GM19035 (cell line): ENCODE measurements around the gene HPSE2.
"Not testable (repeated sequence)": the region's sequence is repeated elsewhere in the genome, so short reads cannot be mapped to it uniquely, and the experiment has no call there.

Experiments used
- ATAC-seq: cut with Tn5 transposase; IDR thresholded peaks from one replicate; pipeline ENCODE4 v1.9.1; 2021; ENCODE audit not compliant: unreplicated experiment

Gene HPSE2

DNA sequence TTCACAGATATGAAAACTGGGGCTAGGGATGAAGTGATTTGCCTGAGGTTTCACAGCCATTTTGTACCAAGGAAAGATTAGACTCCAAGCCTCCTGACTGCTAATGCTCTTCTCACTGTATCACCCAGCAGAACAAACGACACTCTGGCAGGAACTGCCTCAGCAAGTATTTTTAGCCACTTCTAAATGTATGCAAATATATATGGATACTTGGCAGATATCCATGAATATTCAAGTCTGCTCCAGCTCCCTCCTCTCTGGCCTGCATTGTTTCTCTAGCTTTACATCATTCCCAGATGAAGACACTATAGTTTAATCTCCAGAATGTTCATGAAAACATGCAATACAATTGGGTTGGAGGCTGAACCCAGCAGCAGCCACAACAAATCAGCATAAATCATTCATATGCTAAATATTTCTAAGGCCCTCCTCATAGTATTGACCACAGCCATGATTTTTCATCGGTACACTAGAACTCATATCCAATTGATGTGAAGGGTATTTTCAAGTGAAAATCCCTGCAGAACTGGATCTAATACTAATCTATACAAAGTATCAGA lies 65.5 kb downstream of the HPSE2 start:
- ATAC-seq = no peak

DNA sequence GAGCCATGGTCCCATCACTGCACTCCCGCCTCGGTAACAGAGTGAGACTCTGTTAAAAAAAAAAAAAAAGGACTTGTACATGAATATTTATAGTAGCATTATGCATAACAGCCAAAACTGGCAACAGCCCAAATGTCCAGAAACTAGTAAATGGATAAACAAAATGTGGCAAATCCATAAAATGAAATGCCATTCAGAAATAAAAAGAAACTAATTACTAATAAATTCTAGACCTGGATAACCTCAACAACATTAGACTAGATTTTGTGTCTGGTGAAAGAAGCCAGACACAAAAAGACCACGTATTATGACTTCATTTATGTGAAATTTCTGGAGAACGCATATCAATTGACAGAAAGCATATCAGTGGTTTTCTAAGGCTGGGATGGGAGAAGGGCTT lies 74.5 kb downstream of the HPSE2 start:
- ATAC-seq = no peak

DNA sequence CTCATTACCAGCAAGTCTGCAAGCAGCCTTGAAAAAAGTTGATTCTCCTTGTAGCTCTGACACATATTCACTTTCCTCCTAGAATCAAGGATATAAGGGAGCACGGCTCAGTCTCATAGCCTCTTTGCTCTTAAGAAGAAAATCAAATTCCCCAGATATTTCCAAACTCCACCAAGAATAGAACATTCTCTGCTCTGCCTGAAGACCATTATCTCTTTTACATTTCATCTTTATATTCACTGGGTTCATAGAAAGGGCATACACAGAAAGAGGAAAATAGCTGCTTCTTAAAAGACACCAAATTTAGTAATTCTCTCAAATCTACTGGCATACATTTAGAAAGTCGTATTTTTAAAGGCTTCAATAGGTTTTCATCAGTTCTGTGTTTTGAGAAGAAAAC lies 92.0 kb downstream of the HPSE2 start:
- no peak for ATAC-seq

GRCh38 chr10:99143011-99143410 lies 92.6 kb downstream of the HPSE2 start:
- ATAC-seq = no peak

- not testable (repeated sequence) for ATAC-seq
Measured at GRCh38 chr10:99132897-99133296, 102.8 kb downstream of the HPSE2 start.

- no peak for ATAC-seq
Measured at GRCh38 chr10:99125879-99126278, 109.8 kb downstream of the HPSE2 start.

- ATAC-seq = no peak
Measured at GRCh38 chr10:99124376-99124775, 111.3 kb downstream of the HPSE2 start.

DNA sequence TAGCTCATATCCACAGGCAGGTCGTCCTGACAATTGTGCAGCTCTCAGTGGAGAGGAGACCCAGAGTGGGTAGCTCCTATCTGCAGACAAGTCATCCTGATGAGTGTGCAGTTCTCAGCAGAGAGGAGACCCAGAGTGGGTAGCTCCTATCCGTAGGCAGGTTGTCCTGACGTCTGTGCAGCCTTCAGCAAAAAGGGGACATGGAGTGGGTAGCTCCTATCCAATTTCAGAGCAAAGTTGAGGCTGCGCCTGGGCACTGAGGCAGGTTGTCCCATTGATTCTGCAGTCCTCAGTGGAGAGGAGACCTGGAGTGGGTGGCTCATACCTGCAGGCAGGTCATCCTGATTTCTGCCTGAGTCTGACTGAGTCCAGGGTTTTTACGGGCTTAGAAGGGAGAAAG lies 111.8 kb downstream of the HPSE2 start:
- no peak for ATAC-seq

- ATAC-seq = no peak
Measured at GRCh38 chr10:99123336-99123735, 112.3 kb downstream of the HPSE2 start.

DNA sequence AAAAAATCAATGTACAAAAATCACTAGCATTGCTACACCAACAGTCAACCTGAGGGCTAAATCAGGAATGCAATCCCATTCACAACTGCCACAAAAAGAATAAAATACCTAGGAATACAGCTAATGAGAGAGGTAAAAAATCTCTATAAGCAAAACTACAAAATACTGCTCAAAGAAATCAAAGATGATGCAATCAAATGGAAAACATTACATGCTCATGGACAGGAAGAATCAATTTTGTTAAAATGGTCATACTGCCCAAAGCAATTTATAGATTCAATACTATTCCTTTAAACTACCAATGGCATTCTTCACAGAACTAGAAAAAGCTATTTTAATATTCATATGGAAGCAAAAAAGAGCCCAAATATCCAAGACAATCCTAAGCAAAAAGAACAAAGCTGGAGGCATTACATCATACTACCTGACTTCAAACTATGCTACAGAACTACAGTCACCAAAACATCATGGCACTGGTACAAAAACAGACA lies 116.3 kb downstream of the HPSE2 start:
- ATAC-seq = no peak

GRCh38 chr10:99115703-99116102 lies 119.9 kb downstream of the HPSE2 start:
- no peak for ATAC-seq

DNA sequence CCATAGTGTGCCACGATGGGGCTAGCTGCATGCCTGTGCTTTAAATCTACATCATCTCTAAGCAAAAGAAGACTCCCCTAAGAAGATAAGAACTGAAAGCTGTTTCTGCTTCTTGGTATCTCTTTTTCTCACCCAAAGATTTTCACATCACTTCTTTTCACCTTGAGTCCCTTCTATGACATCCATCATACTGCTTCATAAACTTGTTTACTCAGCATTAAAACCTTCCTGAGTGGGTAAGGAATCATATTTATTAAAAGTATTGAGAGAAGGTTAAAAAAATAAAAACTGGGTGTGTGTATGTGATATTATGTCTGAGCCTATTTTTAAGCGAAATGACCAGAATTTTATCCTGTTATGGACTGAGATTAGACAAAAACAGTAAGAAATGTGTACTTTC lies 150.3 kb downstream of the HPSE2 start:
- no peak for ATAC-seq

DNA sequence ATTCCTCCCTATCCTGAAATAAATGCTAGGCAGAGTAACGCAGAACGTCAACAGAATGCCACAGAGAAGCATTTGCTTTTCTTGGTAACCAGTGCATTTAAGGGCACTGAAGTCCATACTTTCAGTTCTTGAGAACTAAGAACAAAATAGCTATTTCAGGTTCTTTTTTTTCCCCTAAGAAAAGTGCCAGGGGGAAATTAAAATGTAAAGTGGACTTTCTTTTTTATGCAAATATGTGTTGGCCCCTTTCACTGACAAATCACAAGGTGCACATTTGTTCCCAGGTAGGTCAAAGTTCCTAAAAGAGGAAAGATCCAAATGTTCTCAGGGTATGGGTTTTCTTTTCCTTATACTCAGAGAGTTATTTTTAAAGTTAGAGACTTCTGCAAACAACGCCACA lies 151.5 kb downstream of the HPSE2 start:
- no peak for ATAC-seq

GRCh38 chr10:99080275-99080945 lies 155.2 kb downstream of the HPSE2 start:
- ATAC-seq = no peak

DNA sequence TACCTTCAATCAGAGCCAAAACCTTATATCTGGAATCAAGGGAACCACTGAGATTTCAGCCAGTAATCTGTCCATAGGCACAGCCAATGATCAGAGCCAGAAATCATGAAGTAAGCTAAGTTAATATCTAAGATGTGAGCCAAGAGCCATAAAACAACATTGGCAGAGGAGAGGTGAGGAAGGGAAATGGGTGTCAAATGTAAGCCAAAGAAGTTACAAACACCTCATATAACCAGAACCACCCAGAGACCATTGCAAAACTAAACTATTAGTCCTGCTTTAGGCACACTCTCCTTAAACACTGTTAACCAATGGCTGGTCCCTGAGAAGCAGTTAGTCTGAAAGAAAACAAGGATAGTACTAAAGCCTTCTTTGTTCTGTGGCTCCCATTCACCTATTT lies 173.1 kb downstream of the HPSE2 start:
- no peak for ATAC-seq

GRCh38 chr10:99058762-99059161 lies 176.9 kb downstream of the HPSE2 start:
- no peak for ATAC-seq

GRCh38 chr10:99057936-99058690 lies 177.5 kb downstream of the HPSE2 start:
- ATAC-seq = no peak

DNA sequence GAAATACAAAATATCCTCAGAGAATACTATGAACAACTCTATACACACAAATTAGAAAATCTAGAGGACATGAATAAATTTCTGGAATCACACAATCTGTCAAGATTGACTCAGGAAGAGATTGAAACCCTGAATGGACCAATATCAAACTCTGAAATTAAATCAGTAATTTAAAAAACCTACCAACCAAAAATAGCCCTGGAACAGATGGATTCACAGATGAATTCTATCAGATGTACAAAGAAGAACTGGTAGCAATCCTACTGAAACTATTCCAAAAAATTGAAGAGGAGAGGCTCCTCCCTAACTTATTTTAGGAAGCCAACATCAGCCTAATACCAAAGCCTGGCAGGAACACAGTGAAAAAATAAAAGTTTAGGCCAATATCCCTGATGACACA lies 190.0 kb downstream of the HPSE2 start:
- ATAC-seq = no peak

GRCh38 chr10:99042051-99042771 lies 193.4 kb downstream of the HPSE2 start:
- ATAC-seq = no peak

DNA sequence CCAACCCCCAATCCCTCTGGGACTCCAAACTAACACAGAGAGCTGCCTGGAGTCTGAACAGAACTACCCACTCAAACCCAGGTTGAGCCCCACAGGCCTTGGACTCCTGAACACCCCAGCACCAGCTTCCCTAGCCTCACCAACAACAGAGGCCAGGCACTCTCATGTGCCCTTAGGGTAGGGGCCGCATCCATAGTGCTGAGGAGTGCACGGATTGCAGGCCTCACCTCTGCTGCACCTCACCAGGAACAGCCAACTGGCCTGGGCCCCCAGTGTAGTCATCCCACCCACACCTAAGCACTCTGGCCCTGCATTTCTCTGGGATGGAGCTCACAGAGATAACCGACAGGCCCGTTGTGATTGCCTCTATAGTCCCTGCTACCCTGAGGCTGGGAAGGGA lies 194.2 kb downstream of the HPSE2 start:
- no peak for ATAC-seq

- no peak for ATAC-seq
Measured at GRCh38 chr10:99013885-99014284, 221.8 kb downstream of the HPSE2 start.

- ATAC-seq = no peak
Measured at GRCh38 chr10:99010286-99010685, 225.4 kb downstream of the HPSE2 start.
